ENCODE data around the gene ANGPTL1.

Gene ANGPTL1, protein sequence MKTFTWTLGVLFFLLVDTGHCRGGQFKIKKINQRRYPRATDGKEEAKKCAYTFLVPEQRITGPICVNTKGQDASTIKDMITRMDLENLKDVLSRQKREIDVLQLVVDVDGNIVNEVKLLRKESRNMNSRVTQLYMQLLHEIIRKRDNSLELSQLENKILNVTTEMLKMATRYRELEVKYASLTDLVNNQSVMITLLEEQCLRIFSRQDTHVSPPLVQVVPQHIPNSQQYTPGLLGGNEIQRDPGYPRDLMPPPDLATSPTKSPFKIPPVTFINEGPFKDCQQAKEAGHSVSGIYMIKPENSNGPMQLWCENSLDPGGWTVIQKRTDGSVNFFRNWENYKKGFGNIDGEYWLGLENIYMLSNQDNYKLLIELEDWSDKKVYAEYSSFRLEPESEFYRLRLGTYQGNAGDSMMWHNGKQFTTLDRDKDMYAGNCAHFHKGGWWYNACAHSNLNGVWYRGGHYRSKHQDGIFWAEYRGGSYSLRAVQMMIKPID
- total RNA-seq, result 0 to 0.29 (median 0) reads per million in 9 experiments

DNA sequence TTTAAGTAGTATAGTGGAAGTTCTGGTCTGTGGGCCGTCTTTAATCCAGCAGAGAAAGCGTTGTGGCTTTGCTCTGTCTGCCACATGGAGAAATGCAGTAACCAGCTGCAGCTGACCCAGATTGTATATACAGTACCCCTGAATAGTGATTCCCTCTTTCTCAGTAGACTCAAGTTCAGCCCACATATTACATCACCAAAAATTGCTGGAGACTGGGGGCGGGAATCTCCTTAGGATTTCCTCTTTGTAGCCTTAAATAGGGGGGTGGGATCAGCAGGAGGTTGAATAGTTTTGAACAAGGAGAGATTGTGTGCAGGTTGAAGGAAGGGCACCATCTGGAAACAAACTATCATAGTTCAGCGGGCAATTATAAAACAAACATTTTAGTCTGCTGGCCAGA, at the start of gene ANGPTL1:
Gene ANGPTL1 (minus strand): TSS at position 134 of the 400 bp plus-strand sequence. CDS start 5,301 bp downstream, outside the sequence.
- no peak within 1 kb of the TSS for H3K27ac Mint-ChIP-seq
- peaks cover 0 to 9% of the 10 kb centered on the region in 2 donors for H3K27me3 Mint-ChIP-seq
- no peaks in the 10 kb centered on the region for H3K9me3 Mint-ChIP-seq
- peaks cover 0 to 4% of the 10 kb centered on the region in 2 donors for H3K4me1 Mint-ChIP-seq (ENCODE audit: low read depth in 2 of 2)
- no peak within 1 kb of the TSS for H3K4me3 Mint-ChIP-seq
- ATAC-seq (replicated peaks) (no peak), DNase-seq (no peak)
- no peaks in the 10 kb centered on the region for H3K36me3 Mint-ChIP-seq (ENCODE audit: insufficient read depth)

DNA sequence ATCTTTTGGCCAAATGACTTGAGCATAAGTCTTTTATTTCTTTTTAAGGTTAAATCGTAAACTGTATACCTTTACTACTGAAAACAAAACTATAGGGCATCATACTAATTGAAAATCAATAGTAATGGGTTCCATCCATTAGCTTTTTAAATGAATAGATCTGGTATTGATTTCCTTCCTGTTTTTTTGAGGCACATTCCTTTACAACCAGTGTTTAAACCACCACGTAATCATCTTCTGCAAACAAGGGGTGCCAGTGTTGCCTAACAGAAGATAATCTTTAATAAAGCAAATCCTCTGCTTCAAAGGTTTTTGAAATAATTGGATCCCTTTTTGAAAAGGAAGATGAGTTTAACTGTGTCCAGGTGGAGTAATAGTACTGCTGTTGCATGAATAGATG, 48.7 kb upstream of the ANGPTL1 start:
- DNase-seq, result no peak
- no peaks in the 10 kb centered on the region for H3K36me3 Mint-ChIP-seq (ENCODE audit: insufficient read depth)
- no peak overlapping the region for H3K4me3 Mint-ChIP-seq
- H3K27me3 Mint-ChIP-seq, result peaks cover 18 to 27% of the 10 kb centered on the region in 2 donors
- no peak for ATAC-seq (replicated peaks)
- H3K4me1 Mint-ChIP-seq (ENCODE audit: low read depth in 2 of 2), result no peaks in the 10 kb centered on the region
- H3K9me3 Mint-ChIP-seq, result no peaks in the 10 kb centered on the region
- no peak overlapping the region for H3K27ac Mint-ChIP-seq

DNA sequence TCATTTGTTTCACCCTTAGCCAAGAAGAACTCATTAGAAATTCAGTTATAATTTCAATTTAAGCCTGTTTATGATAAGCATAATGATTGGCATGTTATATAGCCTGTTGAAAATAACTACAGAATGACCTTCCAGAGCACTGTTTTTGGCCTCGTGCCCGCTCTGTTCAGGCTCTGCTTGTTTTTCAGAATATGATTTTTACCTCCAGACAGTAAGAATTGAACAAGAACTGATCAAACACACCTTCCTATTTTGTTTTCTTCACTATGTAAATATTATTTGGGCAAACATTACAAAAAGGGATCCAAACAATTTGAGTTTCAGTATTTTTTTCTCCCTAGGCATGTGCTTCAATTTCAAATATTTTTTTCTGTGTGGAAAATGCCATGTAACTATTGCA, 48.1 kb upstream of the ANGPTL1 start:
- Mint-ChIP-seq H3K36me3 (ENCODE audit: insufficient read depth) (no peaks in the 10 kb centered on the region), H3K9me3 (no peaks in the 10 kb centered on the region), H3K27me3 (peaks cover 24 to 31% of the 10 kb centered on the region in 2 donors)

DNA sequence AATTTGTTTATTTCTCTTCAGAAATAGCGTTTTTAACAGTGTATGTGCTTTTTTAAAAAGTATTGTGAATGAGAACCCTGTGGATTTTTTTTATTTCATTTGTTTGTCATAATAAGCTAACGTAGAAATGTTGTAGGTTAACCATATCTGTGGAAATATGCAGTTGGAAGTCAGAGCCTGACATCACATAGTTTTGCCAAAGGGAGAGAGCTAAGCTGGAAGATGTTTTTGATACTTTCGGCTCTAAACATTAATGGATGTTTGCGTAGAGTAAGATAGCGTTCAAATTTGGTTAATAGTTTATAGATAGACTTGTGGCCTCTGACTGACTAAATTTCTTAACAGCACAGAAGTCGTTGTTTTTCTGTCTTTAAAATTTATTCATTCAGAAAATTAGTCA, 47.4 kb upstream of the ANGPTL1 start:
- Mint-ChIP-seq H3K4me3 (no peak overlapping the region), H3K9me3 (no peaks in the 10 kb centered on the region), H3K36me3 (ENCODE audit: insufficient read depth) (no peaks in the 10 kb centered on the region), H3K4me1 (ENCODE audit: low read depth in 2 of 2) (no peaks in the 10 kb centered on the region), H3K27me3 (peaks cover 19 to 28% of the 10 kb centered on the region in 2 donors), H3K27ac (no peak overlapping the region)
- ATAC-seq (replicated peaks) (no peak), DNase-seq (no peak)

More for the DNA sequence above, 48.1 kb upstream of the ANGPTL1 start:
- DNase-seq, result no peak
- no peaks in the 10 kb centered on the region for H3K4me1 Mint-ChIP-seq (ENCODE audit: low read depth in 2 of 2)
- H3K4me3 Mint-ChIP-seq, result no peak overlapping the region
- no peak for ATAC-seq (replicated peaks)
- no peak overlapping the region for H3K27ac Mint-ChIP-seq

DNA sequence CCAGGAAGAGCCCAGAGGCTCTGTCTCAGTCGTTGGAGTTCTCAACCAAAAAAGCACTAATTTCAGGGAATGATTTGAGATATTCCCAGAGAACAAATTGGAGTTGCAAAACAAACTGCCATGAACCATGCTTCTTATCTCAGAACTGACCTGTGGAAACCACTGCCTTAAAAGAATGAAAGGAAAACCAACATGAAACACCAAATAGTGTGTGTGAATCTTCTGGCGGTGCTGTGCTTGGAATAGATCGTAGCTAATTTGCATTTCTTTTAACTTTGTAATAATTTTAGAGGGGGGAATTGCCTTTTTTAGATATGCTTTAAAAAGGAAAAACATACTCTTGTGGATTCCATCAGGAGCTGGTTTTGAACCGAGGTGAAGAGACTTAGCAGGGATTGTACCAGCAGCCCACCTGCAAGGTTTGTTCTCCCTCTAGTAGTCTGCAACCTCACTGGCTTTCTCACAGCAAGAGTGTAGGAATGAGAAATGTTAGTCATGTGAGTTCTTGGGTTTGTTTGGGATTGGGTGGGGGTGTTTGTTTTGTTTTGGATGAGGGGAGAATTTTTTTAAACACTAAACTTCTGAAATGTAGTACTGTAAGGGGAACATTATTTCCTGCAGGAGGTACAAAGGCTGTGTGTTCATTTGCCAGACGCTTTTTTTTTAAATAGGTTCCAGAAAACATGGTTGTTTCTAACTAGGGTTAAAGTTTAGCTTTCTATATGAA, 45.7 kb upstream of the ANGPTL1 start:
- Mint-ChIP-seq H3K27ac (no peak overlapping the region), H3K4me3 (no peak overlapping the region), H3K9me3 (no peaks in the 10 kb centered on the region), H3K36me3 (ENCODE audit: insufficient read depth) (no peaks in the 10 kb centered on the region), H3K4me1 (ENCODE audit: low read depth in 2 of 2) (no peaks in the 10 kb centered on the region), H3K27me3 (peaks cover 8 to 19% of the 10 kb centered on the region in 2 donors)
- DNase-seq (no peak), ATAC-seq (replicated peaks) (no peak)

DNA sequence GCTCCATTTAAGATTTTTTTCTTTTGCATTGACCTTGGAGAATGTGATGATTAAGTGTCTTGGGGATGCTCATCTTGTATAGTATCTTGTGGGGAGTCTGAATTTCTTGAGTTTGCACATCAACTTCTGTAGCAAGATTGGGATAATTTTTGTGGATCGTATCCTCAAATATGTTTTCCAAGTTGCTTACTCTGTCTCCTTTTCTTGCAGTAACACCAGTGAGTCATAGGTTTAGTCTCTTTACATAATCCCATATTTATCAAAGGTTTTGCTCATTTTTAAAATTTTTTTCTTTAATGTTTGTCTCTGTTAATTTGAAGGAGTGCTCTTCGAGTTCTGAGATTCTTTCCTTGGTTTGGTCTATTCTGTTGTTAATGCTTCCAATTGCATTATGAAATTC, 41.7 kb upstream of the ANGPTL1 start:
- no peak overlapping the region for H3K4me3 Mint-ChIP-seq
- peaks cover 5% of the 10 kb centered on the region for H3K36me3 Mint-ChIP-seq (ENCODE audit: insufficient read depth)
- no peak for DNase-seq
- H3K27me3 Mint-ChIP-seq, result peaks cover 8 to 24% of the 10 kb centered on the region in 2 donors
- no peaks in the 10 kb centered on the region for H3K4me1 Mint-ChIP-seq (ENCODE audit: low read depth in 2 of 2)
- no peak for ATAC-seq (replicated peaks)
- H3K27ac Mint-ChIP-seq, result no peak overlapping the region
- H3K9me3 Mint-ChIP-seq, result no peaks in the 10 kb centered on the region

DNA sequence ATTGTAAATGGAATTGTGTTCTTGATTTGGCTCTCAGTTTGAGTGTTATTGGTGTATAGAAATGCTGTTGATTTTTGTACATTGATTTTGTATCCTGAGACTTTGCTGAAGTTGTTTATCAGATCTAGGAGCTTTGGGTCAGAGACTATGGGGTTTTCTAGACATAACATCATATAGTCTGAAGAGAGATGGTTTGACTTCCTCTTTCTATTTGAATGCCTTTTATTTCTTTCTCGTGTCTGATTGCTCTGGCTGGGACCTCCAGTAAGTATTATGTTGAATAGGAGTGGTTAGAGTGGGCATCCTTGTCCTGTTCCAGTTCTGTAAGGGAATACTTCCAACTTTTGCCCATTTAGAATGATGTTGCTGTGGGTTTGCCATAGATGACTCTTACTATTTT, 39.1 kb upstream of the ANGPTL1 start:
- no peak for ATAC-seq (replicated peaks)
- Mint-ChIP-seq H3K4me1 (ENCODE audit: low read depth in 2 of 2) (no peaks in the 10 kb centered on the region), H3K4me3 (no peak overlapping the region), H3K27me3 (peaks cover 8 to 14% of the 10 kb centered on the region in 2 donors), H3K27ac (no peak overlapping the region), H3K9me3 (no peaks in the 10 kb centered on the region), H3K36me3 (ENCODE audit: insufficient read depth) (peaks cover 5% of the 10 kb centered on the region)
- no peak for DNase-seq

DNA sequence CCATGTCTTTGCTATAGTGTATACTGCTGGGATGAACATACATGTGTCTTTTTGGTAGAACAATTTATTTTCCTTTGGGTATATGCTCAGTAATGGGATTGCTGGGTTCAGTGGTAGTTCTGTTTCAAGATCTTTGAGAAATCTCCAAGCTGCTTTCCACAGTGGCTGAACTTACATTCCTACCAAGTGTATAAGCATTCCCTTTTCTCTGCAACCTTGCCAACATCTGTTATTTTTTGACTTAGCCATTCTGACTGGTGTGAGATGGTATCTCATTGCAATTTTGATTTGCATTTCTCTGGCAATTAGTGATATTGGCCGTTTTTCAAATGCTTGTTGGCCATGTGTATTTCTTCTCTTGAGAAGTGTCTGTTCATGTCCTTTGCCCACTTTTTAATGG, 37.5 kb upstream of the ANGPTL1 start:
- Mint-ChIP-seq H3K9me3 (no peaks in the 10 kb centered on the region), H3K27me3 (peaks cover 0 to 7% of the 10 kb centered on the region in 2 donors), H3K4me3 (no peak overlapping the region), H3K4me1 (ENCODE audit: low read depth in 2 of 2) (no peaks in the 10 kb centered on the region), H3K36me3 (ENCODE audit: insufficient read depth) (peaks cover 5% of the 10 kb centered on the region), H3K27ac (no peak overlapping the region)
- ATAC-seq (replicated peaks) (no peak), DNase-seq (no peak)

DNA sequence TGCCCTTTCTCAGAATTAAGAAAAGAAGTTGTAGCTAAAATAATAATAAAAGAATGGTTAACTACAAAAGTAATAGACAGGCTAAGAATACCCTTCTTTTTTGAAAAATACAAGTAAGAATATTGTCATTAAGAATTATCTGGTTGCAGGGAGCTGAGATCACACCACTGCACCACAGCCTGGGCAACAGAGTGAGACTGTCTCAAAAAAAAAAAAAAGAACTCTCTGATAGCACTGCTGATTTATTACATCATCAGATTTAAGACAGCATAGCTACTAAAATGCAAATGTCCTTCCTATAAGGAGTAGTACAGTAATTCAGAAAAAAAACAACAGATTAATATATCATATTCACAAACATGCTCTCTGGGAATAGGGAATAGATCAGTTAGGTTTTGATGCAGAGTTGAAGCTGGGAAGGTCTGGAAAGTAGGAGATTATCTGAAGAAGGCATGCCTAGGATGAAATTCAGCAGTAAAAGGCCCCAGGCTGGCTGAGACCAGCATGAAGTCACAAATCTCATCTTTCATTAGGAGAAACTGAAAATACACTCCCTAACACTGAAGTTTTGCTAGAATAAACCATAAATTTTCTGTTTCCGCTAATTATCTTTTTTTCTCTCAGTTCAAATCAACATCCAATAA, 30.7 kb upstream of the ANGPTL1 start:
- Mint-ChIP-seq H3K27ac (no peak overlapping the region), H3K4me3 (no peak overlapping the region), H3K4me1 (ENCODE audit: low read depth in 2 of 2) (peaks cover 2 to 4% of the 10 kb centered on the region in 2 donors), H3K36me3 (ENCODE audit: insufficient read depth) (no peaks in the 10 kb centered on the region), H3K9me3 (peaks cover 0 to 2% of the 10 kb centered on the region in 2 donors), H3K27me3 (peaks cover 0 to 4% of the 10 kb centered on the region in 2 donors)
- ATAC-seq (replicated peaks) (no peak), DNase-seq (no peak)

DNA sequence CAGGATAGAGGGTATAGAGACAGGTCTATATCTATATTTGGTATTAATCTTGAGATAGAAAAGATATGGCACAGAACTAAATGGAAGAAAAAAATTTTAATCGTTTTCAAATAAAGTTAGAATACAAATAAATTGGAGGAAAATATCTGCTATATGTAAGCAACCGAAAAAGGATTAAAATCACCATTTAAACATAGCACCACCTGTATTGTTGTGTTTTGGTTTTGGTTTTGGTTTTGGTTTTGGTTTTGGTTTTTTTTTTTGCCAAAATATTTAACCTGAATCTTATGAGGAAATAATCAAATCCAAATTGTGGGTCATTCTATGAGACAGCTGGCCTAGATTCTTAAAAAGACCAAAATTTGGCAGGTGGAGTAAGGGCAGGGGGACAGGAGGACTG, 28.5 kb upstream of the ANGPTL1 start:
- Mint-ChIP-seq H3K27ac (no peak overlapping the region), H3K9me3 (peaks cover 0 to 2% of the 10 kb centered on the region in 2 donors), H3K27me3 (peaks cover 0 to 17% of the 10 kb centered on the region in 2 donors), H3K4me1 (ENCODE audit: low read depth in 2 of 2) (peaks cover 2 to 4% of the 10 kb centered on the region in 2 donors), H3K36me3 (ENCODE audit: insufficient read depth) (no peaks in the 10 kb centered on the region), H3K4me3 (no peak overlapping the region)
- ATAC-seq (replicated peaks) (no peak), DNase-seq (no peak)

DNA sequence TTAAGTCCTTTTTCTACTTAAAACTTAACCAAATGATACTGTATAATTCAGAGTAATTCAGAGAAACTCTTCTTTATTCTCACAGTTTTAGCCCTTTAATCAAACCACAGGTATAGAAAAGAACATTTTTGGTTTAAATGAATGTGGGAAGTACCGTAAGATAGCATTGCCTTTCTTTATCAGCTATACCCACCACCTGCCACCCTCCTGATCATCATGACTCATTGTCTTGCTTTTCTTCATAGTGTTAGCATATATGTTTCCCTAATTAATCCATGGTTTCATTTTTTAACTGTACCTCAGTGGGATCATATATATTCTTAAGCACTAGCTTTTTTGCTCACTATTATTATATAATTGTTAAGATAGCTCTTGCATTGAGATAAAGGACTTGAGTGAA, 27.5 kb upstream of the ANGPTL1 start:
- Mint-ChIP-seq H3K9me3 (peaks cover 0 to 2% of the 10 kb centered on the region in 2 donors), H3K36me3 (ENCODE audit: insufficient read depth) (no peaks in the 10 kb centered on the region), H3K4me3 (no peak overlapping the region), H3K27me3 (peaks cover 0 to 22% of the 10 kb centered on the region in 2 donors), H3K27ac (no peak overlapping the region), H3K4me1 (ENCODE audit: low read depth in 2 of 2) (peaks cover 2 to 4% of the 10 kb centered on the region in 2 donors)
- ATAC-seq (replicated peaks) (no peak), DNase-seq (no peak)

DNA sequence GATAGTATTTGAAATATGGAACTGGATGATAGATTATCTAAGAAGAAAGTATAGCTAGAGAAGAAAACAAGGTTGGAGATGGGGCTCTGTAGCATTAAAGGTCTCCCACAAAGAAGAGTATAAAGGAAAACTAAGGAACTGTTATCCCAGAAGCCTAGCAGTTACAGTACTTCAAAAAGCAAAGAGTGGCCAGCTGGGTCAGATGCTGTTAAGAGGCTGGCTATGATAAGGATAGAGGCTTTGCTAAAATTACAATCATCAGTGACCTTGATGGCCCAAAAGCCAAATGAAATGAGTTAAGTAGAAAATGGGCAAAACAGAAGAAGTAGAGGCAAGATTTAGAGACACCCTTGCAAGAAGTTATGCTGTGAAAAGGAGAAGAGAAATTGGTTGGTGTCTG, 25.1 kb upstream of the ANGPTL1 start:
- Mint-ChIP-seq H3K27ac (no peak overlapping the region), H3K4me3 (no peak overlapping the region), H3K27me3 (peaks cover 0 to 22% of the 10 kb centered on the region in 2 donors), H3K9me3 (no peaks in the 10 kb centered on the region), H3K4me1 (ENCODE audit: low read depth in 2 of 2) (peaks cover 2 to 4% of the 10 kb centered on the region in 2 donors), H3K36me3 (ENCODE audit: insufficient read depth) (no peaks in the 10 kb centered on the region)
- ATAC-seq (replicated peaks), result no peak
- no peak for DNase-seq

DNA sequence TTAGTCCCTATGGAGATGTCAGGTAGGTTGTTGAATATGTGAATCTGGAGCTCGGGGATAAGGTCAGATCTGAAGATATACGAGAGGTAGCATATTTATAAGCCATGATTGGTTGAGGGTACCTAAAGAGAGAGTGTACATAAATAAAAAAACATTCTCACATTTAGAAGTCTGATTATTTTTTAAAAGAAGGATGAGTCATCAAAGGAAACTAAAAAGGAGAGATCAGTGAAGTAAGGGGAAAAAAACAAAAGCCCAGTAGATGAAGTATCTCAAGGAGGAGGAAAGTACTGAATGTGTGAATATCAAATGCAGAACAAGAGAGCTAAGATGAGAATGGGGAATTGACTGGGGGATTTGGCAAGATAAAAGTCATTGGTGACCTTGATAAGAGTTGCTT, 15.7 kb upstream of the ANGPTL1 start:
- no peak for ATAC-seq (replicated peaks)
- DNase-seq, result no peak
- no peak overlapping the region for H3K27ac Mint-ChIP-seq
- no peaks in the 10 kb centered on the region for H3K4me1 Mint-ChIP-seq (ENCODE audit: low read depth in 2 of 2)
- no peak overlapping the region for H3K4me3 Mint-ChIP-seq
- peaks cover 0 to 7% of the 10 kb centered on the region in 2 donors for H3K27me3 Mint-ChIP-seq
- no peaks in the 10 kb centered on the region for H3K9me3 Mint-ChIP-seq
- peaks cover 3% of the 10 kb centered on the region for H3K36me3 Mint-ChIP-seq (ENCODE audit: insufficient read depth)

Measured in effector memory CD8-positive, alpha-beta T cell (primary cell).